HepG2 (cell line): ENCODE results near the gene RELL2. TPM values are rescaled to one million over a fixed set of nuclear protein-coding genes. Genes with fewer than 3 reads are reported as not detected.

ENCODE experiments used
- ARNTL ChIP-seq: sonication (generic); formaldehyde crosslinking; IDR thresholded peaks from 2 replicates; pipeline ENCODE4 v1.4.0; 2020; ENCODE audit warnings: mild to moderate bottlenecking, missing genetic modification reagents
- BHLHE40 ChIP-seq: IDR thresholded peaks from 2 replicates; pipeline ENCODE4 v1.6.1; 2011; ENCODE audit warnings: low read length, improper control_type of control experiment
- HNRNPL ChIP-seq: fragments of 200-400 bp; formaldehyde crosslinking; IDR thresholded peaks from 2 replicates; pipeline ENCODE4 v1.6.1; 2017; ENCODE audit warnings: mild to moderate bottlenecking, low read depth, low read length
- KDM1A ChIP-seq: IDR thresholded peaks from 2 replicates; pipeline ENCODE4 v1.6.1; 2016; ENCODE audit warnings: missing compliant biosample characterization
- MED8 ChIP-seq: sonication (generic); formaldehyde crosslinking; IDR thresholded peaks from 2 replicates; pipeline ENCODE4 v1.8.1; 2023; ENCODE audit warnings: mild to moderate bottlenecking, missing genetic modification reagents; ENCODE audit not compliant: insufficient replicate concordance
- NFIC ChIP-seq: IDR thresholded peaks from 2 replicates; pipeline ENCODE4 v1.6.1; 2012; ENCODE audit warnings: mild to moderate bottlenecking, low read length, inconsistent platforms
- NR3C1 ChIP-seq: sonication (generic); formaldehyde crosslinking; IDR thresholded peaks from 2 replicates; pipeline ENCODE4 v1.4.0; 2020; ENCODE audit warnings: missing genetic modification reagents
- PHB2 ChIP-seq: fragments of 450-650 bp; IDR thresholded peaks from 2 replicates; pipeline ENCODE4 v1.6.1; 2018; ENCODE audit not compliant: partially characterized antibody
- SETDB1 ChIP-seq: sonication (generic); formaldehyde crosslinking; IDR thresholded peaks from 2 replicates; pipeline ENCODE4 v1.5.1; 2020; ENCODE audit warnings: missing genetic modification reagents, mild to moderate bottlenecking, borderline replicate concordance
- SMARCC2 ChIP-seq: fragments of 450-650 bp; IDR thresholded peaks from 2 replicates; pipeline ENCODE4 v1.6.1; 2017; ENCODE audit warnings: antibody characterized with exemption, mild to moderate bottlenecking
- SMARCE1 ChIP-seq: fragments of 450-650 bp; IDR thresholded peaks from 2 replicates; pipeline ENCODE4 v1.6.1; 2017; ENCODE audit warnings: borderline replicate concordance
- SP140L ChIP-seq: sonication (generic); formaldehyde crosslinking; IDR thresholded peaks from 2 replicates; pipeline ENCODE4 v1.4.0; 2020; ENCODE audit warnings: missing genetic modification reagents, borderline replicate concordance
- TAF1 ChIP-seq: sonication (generic); formaldehyde crosslinking; IDR thresholded peaks from 2 replicates; pipeline ENCODE4 v1.4.0; 2020; ENCODE audit warnings: missing genetic modification reagents
- TAF15 ChIP-seq: fragments of 200-400 bp; formaldehyde crosslinking; IDR thresholded peaks from one replicate; pipeline ENCODE4 v1.6.1; 2018; ENCODE audit warnings: mild to moderate bottlenecking, low read depth, low read length; ENCODE audit not compliant: poor library complexity, severe bottlenecking
- TBP ChIP-seq: sonication (generic); formaldehyde crosslinking; IDR thresholded peaks from 2 replicates; pipeline ENCODE4 v1.5.0; 2020; ENCODE audit warnings: missing genetic modification reagents
- YY1 ChIP-seq: IDR thresholded peaks from 2 replicates; pipeline ENCODE4 v1.6.1; 2011; ENCODE audit warnings: low read length, low read depth, moderate library complexity, mild to moderate bottlenecking; ENCODE audit not compliant: insufficient read depth, insufficient replicate concordance
- ZFAT ChIP-seq: sonication (generic); formaldehyde crosslinking; conservative IDR thresholded peaks from 2 replicates; pipeline ENCODE4 v1.8.1; 2023; ENCODE audit warnings: missing genetic modification reagents, inconsistent platforms
- ZNF12 ChIP-seq: sonication (generic); formaldehyde crosslinking; IDR thresholded peaks from 2 replicates; pipeline ENCODE4 v1.5.0; 2020; ENCODE audit warnings: missing genetic modification reagents
- ZNF160 ChIP-seq: sonication (generic); formaldehyde crosslinking; IDR thresholded peaks from 2 replicates; pipeline ENCODE4 v1.8.0; 2022; ENCODE audit warnings: mild to moderate bottlenecking, inconsistent platforms, missing genetic modification reagents
- ZNF180 ChIP-seq: sonication (generic); formaldehyde crosslinking; IDR thresholded peaks from 2 replicates; pipeline ENCODE4 v1.4.0; 2020; ENCODE audit warnings: low read depth, missing genetic modification reagents, borderline replicate concordance
- ZNF30 ChIP-seq: sonication (generic); formaldehyde crosslinking; IDR thresholded peaks from 2 replicates; pipeline ENCODE4 v1.5.0; 2020; ENCODE audit warnings: mild to moderate bottlenecking, missing genetic modification reagents
- ZNF335 ChIP-seq: sonication (generic); formaldehyde crosslinking; IDR thresholded peaks from 2 replicates; pipeline ENCODE4 v1.4.0; 2020; ENCODE audit warnings: missing genetic modification reagents
- ZNF451 ChIP-seq: sonication (generic); formaldehyde crosslinking; IDR thresholded peaks from 2 replicates; pipeline ENCODE4 v1.5.0; 2020; ENCODE audit warnings: mild to moderate bottlenecking, missing genetic modification reagents
- ZNF558 ChIP-seq: sonication (generic); formaldehyde crosslinking; IDR thresholded peaks from 2 replicates; pipeline ENCODE4 v1.9.0; 2022; ENCODE audit warnings: mild to moderate bottlenecking, missing genetic modification reagents, borderline replicate concordance
- polyA plus RNA-seq, 8 experiments: library from polyadenylated mRNA; depleted of rRNA in 3 of 8; stranded (reverse) in 7 of 8; unstranded in 1 of 8; fragments of >200 nt; fragmentation: Illumina TruSeq in 4 of 8; extraction: Trizol in 4 of 8; gene quantifications; 2 replicates each; pipeline versions ENCODE4 v1.2.1 to v1.2.3, GENCODE V29; 2011 to 2016; ENCODE audit warnings: low read depth in 4 of 8, missing spikeins in 1 of 8, mixed read lengths in 1 of 8; ENCODE audit not compliant: insufficient read depth in 1 of 8
- total RNA-seq, 5 experiments: library from RNA; depleted of rRNA; stranded (reverse); fragments of >200 nt; fragmentation: Illumina TruSeq; extraction: Trizol; gene quantifications; 2 replicates each; pipeline ENCODE4 v1.2.3, GENCODE V29; 2016; ENCODE audit warnings: low read depth in 1 of 5
- TF ChIP-seq, protein P1 (sequence below): sonication (generic); formaldehyde crosslinking; IDR thresholded peaks from 2 replicates; pipeline ENCODE4 v1.8.1; 2023; ENCODE audit warnings: missing genetic modification reagents, mild to moderate bottlenecking, borderline replicate concordance
- TF ChIP-seq, protein P2 (sequence below): sonication (generic); formaldehyde crosslinking; IDR thresholded peaks from 2 replicates; pipeline ENCODE4 v1.4.0; 2020; ENCODE audit warnings: missing genetic modification reagents
- TF ChIP-seq, protein P3 (sequence below): IDR thresholded peaks from 2 replicates; pipeline ENCODE4 v1.6.1; 2016; ENCODE audit warnings: missing genetic modification reagents, missing compliant biosample characterization
- TF ChIP-seq, protein P4 (sequence below): sonication (generic); formaldehyde crosslinking; IDR thresholded peaks from 2 replicates; pipeline ENCODE4 v1.9.0; 2021; ENCODE audit warnings: missing genetic modification reagents, borderline replicate concordance

The RELL2 gene
- total and polyA plus RNA-seq, 2 of the 13 experiments (the other 11 are each of a cell fraction or from before 2014, with no cell fraction given), result 6.4 to 8.3 TPM

DNA sequence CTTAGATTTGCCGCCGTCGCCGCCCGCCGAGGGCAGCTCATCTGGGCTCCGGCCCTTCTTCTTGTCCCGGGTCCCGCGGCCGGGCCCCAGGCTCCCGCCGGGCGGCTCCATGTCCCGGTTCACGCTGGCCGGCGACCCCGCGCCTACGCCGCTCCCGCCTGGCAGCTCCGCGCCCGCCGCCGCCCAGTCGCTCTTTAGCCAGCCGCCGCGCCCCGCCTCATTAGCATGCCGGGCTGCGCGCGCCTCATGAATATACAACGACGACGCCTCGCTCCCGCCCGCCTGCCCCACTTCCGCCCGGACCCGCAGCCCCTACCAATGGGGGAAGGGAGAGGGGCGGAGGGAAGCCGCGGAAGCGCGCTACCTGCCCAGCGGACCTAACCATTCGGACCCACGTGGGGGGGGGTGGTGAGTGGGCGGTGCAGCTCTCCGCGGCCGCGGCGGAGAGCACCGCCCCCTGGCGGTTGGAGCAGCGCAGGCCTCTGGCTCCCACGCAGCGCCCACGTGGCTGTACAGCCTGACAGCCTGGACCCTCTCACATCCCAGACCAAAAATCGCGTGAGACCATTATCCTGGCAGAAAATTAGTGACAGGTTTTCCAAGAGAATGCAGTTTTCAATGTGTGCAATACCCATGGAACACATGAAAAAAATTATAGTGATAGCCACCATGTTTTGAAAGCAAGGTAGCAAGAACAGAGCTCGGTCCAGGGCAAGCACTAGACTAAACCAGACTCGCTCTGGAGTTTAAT lies 17.8 kb upstream of the RELL2 start, which contains the start of gene DIAPH1 (continued):
- TF ChIP-seq, protein P1, sequence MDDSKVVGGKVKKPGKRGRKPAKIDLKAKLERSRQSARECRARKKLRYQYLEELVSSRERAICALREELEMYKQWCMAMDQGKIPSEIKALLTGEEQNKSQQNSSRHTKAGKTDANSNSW (CRISPR knock-in tag), result no peak
- TF ChIP-seq ZNF335 (CRISPR knock-in tag), result no peak
- peak; percentile 34 for TF ChIP-seq MED8 (CRISPR knock-in tag)
- no peak for TF ChIP-seq SMARCC2
- TF ChIP-seq SETDB1, result no peak
- no peak for TF ChIP-seq TAF15
- TF ChIP-seq ZFAT (CRISPR knock-in tag), result no peak
- peak; percentile 82 for TF ChIP-seq ARNTL (CRISPR knock-in tag)
- TF ChIP-seq ZNF12 (CRISPR knock-in tag), result peak; percentile 42; the same call in 1 of the 2 replicates
- TF ChIP-seq, protein P2, sequence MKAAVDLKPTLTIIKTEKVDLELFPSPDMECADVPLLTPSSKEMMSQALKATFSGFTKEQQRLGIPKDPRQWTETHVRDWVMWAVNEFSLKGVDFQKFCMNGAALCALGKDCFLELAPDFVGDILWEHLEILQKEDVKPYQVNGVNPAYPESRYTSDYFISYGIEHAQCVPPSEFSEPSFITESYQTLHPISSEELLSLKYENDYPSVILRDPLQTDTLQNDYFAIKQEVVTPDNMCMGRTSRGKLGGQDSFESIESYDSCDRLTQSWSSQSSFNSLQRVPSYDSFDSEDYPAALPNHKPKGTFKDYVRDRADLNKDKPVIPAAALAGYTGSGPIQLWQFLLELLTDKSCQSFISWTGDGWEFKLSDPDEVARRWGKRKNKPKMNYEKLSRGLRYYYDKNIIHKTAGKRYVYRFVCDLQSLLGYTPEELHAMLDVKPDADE (CRISPR knock-in tag), result no peak
- TF ChIP-seq HNRNPL, result no peak
- no peak for TF ChIP-seq TBP
- no peak for TF ChIP-seq SMARCE1
- TF ChIP-seq ZNF30, result no peak
- TF ChIP-seq, protein P3, sequence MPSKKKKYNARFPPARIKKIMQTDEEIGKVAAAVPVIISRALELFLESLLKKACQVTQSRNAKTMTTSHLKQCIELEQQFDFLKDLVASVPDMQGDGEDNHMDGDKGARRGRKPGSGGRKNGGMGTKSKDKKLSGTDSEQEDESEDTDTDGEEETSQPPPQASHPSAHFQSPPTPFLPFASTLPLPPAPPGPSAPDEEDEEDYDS (CRISPR knock-in tag), result peak; percentile 88
- no peak for TF ChIP-seq NFIC
- no peak for TF ChIP-seq KDM1A (CRISPR knock-in tag)
- no peak for TF ChIP-seq NR3C1 (CRISPR knock-in tag)
- TF ChIP-seq YY1, result peak; percentile 64
- no peak for TF ChIP-seq PHB2
- TF ChIP-seq ZNF451 (CRISPR knock-in tag), result peak; percentile 90; the same call in 1 of the 2 replicates
- TF ChIP-seq BHLHE40, result peak; percentile 92
- peak; percentile 64; the same call in 1 of the 2 replicates for TF ChIP-seq TAF1 (CRISPR knock-in tag)
- TF ChIP-seq SP140L, result no peak
- no peak for TF ChIP-seq ZNF558 (CRISPR knock-in tag)
- TF ChIP-seq ZNF160, result peak; percentile 58; the same call in 1 of the 2 replicates
- TF ChIP-seq, protein P4, sequence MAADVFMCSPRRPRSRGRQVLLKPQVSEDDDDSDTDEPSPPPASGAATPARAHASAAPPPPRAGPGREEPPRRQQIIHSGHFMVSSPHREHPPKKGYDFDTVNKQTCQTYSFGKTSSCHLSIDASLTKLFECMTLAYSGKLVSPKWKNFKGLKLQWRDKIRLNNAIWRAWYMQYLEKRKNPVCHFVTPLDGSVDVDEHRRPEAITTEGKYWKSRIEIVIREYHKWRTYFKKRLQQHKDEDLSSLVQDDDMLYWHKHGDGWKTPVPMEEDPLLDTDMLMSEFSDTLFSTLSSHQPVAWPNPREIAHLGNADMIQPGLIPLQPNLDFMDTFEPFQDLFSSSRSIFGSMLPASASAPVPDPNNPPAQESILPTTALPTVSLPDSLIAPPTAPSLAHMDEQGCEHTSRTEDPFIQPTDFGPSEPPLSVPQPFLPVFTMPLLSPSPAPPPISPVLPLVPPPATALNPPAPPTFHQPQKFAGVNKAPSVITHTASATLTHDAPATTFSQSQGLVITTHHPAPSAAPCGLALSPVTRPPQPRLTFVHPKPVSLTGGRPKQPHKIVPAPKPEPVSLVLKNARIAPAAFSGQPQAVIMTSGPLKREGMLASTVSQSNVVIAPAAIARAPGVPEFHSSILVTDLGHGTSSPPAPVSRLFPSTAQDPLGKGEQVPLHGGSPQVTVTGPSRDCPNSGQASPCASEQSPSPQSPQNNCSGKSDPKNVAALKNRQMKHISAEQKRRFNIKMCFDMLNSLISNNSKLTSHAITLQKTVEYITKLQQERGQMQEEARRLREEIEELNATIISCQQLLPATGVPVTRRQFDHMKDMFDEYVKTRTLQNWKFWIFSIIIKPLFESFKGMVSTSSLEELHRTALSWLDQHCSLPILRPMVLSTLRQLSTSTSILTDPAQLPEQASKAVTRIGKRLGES (CRISPR knock-in tag), result peak; percentile 97
- TF ChIP-seq ZNF180 (CRISPR knock-in tag), result no peak
